BJ (cell line): ENCODE data around the gene HEPH. TPM values are rescaled to one million over a fixed set of nuclear protein-coding genes. Genes with fewer than 3 reads are reported as not detected.

Source experiments
- CTCF ChIA-PET: fragments of 350-600 bp; formaldehyde crosslinking; extraction: SDS; loops from one replicate; lab custom pipeline; 2021; ENCODE audit warnings: antibody characterized with exemption, inconsistent platforms; lab: Yijun Ruan, JAX
- POLR2A ChIA-PET: fragments of 300-600 bp; sonication (Branson Sonifier 250); formaldehyde crosslinking; extraction: SDS; loops from one replicate; lab custom pipeline; 2021; ENCODE audit warnings: antibody characterized with exemption; lab: Charles Lee
- DNase-seq: peaks from one replicate; pipeline ENCODE4 v3.0.0-alpha.2; 2011; ENCODE audit warnings: low read depth
- H3K27me3 ChIP-seq: 2 replicates; pipeline ENCODE4 v1.6.0; 2011; ENCODE audit warnings: low read length; ENCODE audit not compliant: control insufficient read depth, insufficient read depth
- H3K36me3 ChIP-seq: 2 replicates; pipeline ENCODE4 v1.5.1; 2011; ENCODE audit warnings: low read length; ENCODE audit not compliant: control insufficient read depth, insufficient read depth
- H3K4me3 ChIP-seq: 2 replicates; pipeline ENCODE4 v1.5.1; 2011; ENCODE audit warnings: low read depth, mild to moderate bottlenecking, control low read depth, low read length
- polyA plus RNA-seq: library from polyadenylated mRNA; depleted of rRNA; stranded (reverse); fragments of >200 nt; gene quantifications from 2 replicates; pipeline ENCODE4 v1.2.3, GENCODE V29; 2011
- TF ChIP-seq, protein P1 (sequence below): IDR thresholded peaks from 2 replicates; pipeline ENCODE4 v1.5.1; 2011; ENCODE audit warnings: low read depth, mild to moderate bottlenecking, control low read depth, inconsistent platforms, low read length, moderate library complexity; ENCODE audit not compliant: insufficient read depth

HEPH gene
- polyA plus RNA-seq, 1 experiment: 10.4 TPM

DNA sequence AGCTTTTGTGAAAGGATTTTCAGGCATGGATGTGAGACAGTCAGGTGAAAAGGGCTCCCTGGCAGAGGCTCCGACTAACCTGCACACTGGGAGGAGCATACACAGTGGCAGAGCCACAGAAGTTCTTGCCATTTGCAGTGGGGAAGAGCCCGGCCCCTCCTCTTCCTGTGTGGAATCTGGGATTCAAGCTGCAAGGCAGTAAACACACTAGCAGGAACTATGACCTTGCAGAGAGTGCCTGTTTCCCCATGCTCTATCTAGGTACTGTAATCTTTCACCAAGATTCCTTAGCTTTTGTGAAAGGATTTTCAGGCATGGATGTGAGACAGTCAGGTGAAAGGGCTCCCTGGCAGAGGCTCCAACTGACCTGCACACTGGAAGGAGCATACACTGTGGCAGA lies 19.8 kb upstream of the HEPH start:
- no peak for DNase-seq
- TF ChIP-seq, protein P1, sequence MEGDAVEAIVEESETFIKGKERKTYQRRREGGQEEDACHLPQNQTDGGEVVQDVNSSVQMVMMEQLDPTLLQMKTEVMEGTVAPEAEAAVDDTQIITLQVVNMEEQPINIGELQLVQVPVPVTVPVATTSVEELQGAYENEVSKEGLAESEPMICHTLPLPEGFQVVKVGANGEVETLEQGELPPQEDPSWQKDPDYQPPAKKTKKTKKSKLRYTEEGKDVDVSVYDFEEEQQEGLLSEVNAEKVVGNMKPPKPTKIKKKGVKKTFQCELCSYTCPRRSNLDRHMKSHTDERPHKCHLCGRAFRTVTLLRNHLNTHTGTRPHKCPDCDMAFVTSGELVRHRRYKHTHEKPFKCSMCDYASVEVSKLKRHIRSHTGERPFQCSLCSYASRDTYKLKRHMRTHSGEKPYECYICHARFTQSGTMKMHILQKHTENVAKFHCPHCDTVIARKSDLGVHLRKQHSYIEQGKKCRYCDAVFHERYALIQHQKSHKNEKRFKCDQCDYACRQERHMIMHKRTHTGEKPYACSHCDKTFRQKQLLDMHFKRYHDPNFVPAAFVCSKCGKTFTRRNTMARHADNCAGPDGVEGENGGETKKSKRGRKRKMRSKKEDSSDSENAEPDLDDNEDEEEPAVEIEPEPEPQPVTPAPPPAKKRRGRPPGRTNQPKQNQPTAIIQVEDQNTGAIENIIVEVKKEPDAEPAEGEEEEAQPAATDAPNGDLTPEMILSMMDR: no peak
- ChIA-PET POLR2A (no interaction called here), CTCF (no interaction called here)
- Histone ChIP-seq H3K27me3 (no peaks in the 10 kb centered on the region), H3K36me3 (no peaks in the 10 kb centered on the region), H3K4me3 (no peak overlapping the region)

DNA sequence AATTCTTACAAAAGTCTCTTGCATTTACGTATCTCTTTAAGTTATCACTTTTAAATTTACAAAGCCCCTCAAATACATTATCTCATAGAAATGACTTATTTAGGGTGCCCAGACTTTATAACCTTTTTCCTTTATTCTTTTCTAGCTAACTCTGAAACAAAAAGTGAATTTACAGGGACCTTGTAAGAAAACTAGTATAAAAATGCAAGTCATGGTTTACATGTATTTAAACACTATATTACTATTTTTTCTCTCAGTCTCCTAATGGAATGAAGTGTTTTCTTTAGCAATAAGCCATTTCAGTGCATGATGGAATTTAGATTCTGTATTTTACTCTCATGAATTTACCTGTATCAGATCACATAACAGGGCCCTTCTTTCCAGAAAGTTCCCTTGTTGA lies 14.5 kb upstream of the HEPH start:
- ChIA-PET CTCF (no interaction called here), POLR2A (no interaction called here)
- Histone ChIP-seq H3K27me3 (no peaks in the 10 kb centered on the region), H3K36me3 (no peaks in the 10 kb centered on the region), H3K4me3 (no peak overlapping the region)
- DNase-seq: no peak
- TF ChIP-seq, protein P1: no peak

DNA sequence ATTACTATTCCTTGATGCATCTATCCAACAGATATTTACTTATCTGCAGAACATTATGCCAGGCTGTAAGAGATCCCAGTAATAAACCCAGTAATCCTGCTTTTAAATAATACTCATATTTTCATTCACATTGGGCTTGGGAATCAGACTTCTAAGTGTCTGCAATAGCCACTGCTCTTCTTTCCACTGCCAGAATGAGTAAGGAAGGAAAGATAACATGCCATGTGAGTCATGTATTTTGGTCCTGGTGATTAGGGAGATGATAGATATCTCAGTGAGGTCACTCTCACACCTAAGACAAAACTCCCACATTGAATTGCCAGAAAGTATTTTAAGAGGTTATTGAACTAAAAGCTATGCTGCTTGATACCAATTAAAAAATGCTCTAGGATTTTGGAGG lies 13.9 kb upstream of the HEPH start:
- CTCF ChIA-PET: no interaction called here
- no peak for DNase-seq
- no peaks in the 10 kb centered on the region for H3K27me3 ChIP-seq
- TF ChIP-seq, protein P1: no peak
- no peak overlapping the region for H3K4me3 ChIP-seq
- POLR2A ChIA-PET: no interaction called here
- H3K36me3 ChIP-seq: no peaks in the 10 kb centered on the region

DNA sequence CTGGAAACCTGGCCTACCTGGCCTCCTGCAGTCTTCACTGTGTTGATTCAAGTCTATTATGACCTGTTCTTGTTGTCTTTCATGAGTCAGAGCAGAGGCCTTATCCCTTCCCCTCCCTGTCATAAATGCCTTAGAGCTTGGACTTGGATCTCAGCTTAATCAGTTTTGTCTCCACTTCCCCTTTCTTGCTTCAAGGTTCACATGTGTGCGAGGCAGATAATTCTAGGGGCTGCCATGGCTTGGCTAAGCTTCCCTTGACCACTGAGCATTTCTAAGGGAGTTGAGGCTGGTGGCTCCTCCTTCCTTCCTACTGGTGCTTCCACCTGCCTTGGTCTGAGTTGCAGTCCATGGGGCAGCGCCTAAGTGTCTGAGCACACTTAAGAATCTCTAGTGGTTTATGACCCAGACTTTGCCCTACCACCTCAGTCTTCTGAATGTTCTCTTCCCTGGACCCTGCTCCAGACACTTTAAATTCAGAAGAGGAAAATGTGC lies 1.7 kb upstream of the HEPH start:
- TF ChIP-seq, protein P1: no peak
- Histone ChIP-seq H3K27me3 (no peaks in the 10 kb centered on the region), H3K4me3 (no peak overlapping the region), H3K36me3 (no peaks in the 10 kb centered on the region)
- ChIA-PET POLR2A (no interaction called here), CTCF (no interaction called here)
- DNase-seq: no peak

DNA sequence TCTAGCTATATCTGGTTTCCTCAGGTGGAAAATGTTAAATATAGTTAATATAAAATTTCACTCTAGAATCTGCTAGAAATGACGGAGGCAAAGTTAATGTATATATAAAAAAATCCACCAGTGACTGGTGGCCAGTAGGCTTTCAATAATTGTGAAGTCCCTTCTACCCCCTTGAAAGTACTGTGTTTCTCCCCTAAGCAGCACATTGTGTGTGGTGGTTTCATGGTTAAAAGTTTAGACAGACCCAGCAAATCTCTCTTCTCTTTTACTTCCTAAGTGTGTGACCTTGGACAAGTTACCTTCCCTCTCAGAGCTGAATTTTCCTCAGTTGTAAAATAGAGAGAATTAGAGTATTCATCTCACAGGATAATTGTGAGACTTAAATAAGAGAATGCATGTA lies 600 bp upstream of the HEPH start:
- TF ChIP-seq, protein P1: no peak
- Histone ChIP-seq H3K36me3 (no peaks in the 10 kb centered on the region), H3K4me3 (no peak overlapping the region), H3K27me3 (no peaks in the 10 kb centered on the region)
- ChIA-PET CTCF (no interaction called here), POLR2A (no interaction called here)
- no peak for DNase-seq
